GM19467 (cell line): Measurements from ENCODE around the gene FOXR1.
"Not testable (repeated sequence)": the region's sequence is repeated elsewhere in the genome, so short reads cannot be mapped to it uniquely, and the experiment has no call there.

Source experiments
- ATAC-seq: cut with Tn5 transposase; IDR thresholded peaks from one replicate; pipeline ENCODE4 v1.9.1; 2021; ENCODE audit warnings: mild to moderate bottlenecking, moderate library complexity; ENCODE audit not compliant: unreplicated experiment

The FOXR1 gene

GRCh38 chr11:118996926-118997626 is 25.5 kb downstream of the FOXR1 start:
- peak; percentile 11 for ATAC-seq

- peak; percentile 86 for ATAC-seq
These were observed 26.2 kb downstream of the FOXR1 start, which contains the start of gene CENATAC for GRCh38 chr11:118997627-118998387. Gene CENATAC (plus strand): TSS chr11:118998138. CDS start chr11:118998198, 60 bp downstream.

- ATAC-seq = no peak
These were observed 26.8 kb downstream of the FOXR1 start for GRCh38 chr11:118998388-118998717.

DNA sequence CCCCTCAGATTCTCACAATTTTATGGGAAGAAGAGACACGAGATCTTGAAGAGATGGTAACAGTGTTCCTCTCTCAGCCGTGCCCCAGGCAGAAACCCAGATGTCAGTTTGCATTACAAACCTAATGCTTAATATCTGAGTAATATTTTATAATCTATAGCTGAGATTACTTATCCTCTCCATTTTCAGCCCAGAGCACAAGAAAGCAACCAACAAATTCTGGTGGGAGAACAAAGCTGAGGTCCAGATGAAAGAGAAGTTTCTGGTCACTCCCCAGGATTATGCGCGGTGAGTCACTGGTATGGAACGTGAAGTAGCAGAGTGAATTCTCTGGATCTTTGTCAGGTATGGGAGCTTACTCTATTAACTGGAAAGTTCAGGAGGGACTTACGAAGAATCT is 27.3 kb downstream of the FOXR1 start:
- ATAC-seq = no peak

DNA sequence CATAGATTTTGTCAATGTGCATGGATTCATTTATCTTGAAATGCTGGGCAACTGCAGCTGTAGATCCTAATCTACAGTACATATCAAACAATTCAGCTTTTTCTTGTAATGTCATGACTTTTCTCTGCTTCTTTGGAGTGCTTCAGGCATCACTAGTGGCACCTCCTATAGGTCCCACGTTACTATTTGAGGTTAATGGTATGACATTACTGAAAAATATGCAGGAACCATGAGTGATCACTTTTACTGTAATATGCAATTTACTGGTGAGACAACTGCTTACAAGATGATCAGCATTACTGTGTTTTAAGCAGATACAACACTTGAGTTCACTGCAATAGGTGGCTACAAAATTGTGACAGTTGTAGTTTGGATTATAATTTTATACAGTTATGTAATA is 29.3 kb downstream of the FOXR1 start:
- no peak for ATAC-seq

GRCh38 chr11:119006656-119007055 is 35.1 kb downstream of the FOXR1 start:
- no peak for ATAC-seq

GRCh38 chr11:119011476-119012053 is 40.0 kb downstream of the FOXR1 start:
- ATAC-seq = no peak

DNA sequence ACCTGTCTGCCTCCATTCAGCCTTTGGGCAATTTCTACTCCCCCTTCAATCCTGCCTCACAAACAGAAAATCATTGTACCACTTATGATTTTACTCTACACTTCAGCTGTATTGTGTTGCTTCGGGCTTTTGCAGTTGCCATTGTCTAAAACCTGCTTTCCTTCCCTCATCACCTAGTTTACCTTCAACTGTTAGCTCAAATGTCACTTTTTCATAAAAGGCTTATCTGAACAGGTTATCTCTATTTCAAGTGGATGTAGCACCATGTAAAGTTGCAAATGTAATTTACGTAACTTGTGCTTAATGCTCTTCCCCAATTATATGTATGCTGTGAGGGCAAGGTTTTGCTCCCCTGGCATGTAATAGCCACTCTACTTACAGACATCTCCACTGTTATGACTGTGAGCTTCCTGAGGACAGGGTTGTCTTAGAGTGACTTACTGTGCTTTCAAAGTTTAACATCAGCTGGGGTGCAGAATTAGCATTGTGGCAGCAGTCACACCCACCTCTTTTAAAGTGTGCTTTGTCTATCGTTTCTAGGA is 41.1 kb downstream of the FOXR1 start:
- ATAC-seq = no peak

DNA sequence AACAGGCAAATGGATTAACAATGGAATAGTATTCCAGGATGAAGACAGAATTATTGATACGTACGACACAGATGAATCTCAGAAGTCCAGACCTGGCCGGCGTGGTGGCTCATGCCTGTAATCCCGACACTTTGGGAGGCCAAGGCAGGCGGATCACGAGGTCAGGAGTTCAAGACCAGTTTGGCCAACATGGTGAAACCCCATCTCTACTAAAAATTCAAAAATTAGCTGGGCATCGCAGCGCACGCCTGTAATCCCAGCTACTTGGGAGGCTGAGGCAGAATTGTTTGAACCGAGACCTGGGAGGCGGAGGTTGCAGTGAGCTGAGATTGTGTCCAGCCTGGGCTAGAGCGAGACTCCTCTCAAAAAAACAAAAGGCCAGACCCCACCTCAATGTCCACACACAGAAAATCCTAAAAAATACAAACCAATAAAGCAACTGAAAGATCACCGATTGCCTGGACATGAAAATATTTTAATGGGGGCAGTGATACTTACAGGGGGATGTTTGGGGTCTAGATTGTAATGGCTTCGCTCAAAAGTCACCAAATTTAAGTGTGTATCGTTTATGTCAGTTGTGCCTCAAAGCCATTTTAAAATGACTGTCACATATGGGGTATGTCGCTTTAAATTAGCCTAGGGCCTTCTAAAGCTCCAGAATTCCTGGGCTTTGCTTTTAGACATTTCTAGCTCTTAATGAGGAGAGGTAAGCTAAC is 42.8 kb downstream of the FOXR1 start:
- no peak for ATAC-seq

GRCh38 chr11:119015054-119015611 is 43.6 kb downstream of the FOXR1 start:
- ATAC-seq = no peak

DNA sequence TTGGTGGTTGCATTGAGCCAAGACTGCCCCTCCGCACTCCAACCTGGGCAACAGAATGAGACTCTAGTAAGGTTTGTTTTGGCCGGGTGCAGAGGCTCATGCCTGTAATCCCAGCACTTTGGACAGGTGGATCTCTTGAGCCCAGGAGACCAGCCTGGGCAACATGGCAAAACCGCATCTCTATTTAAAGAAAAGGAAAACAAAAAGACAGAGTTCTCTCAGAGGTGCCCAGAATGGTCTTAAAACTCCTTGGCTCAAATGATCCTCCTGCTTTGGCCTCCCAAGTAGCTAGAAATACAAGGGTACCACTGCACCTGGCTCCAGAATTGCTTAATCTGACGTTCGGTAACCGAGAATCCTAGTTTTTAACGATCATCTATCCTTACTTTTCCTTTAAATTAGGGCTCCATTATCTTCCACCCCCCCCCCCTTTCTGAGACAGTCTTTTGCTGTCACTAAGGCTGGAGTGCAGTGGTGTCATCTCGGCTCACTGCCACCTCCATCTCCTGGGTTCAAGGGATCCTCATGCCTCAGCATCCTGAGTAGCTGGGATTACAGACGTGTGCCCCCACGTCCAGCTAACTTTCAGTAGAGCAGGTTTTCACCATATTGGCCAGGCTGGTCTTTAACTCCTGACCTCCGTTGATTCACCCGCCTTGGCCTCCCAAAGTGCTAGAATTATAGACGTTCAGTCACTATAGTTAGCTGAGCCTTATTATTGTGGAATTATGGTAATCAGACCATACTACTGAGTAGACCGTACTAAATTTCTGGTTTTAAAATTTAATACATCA is 44.9 kb downstream of the FOXR1 start:
- no peak for ATAC-seq

DNA sequence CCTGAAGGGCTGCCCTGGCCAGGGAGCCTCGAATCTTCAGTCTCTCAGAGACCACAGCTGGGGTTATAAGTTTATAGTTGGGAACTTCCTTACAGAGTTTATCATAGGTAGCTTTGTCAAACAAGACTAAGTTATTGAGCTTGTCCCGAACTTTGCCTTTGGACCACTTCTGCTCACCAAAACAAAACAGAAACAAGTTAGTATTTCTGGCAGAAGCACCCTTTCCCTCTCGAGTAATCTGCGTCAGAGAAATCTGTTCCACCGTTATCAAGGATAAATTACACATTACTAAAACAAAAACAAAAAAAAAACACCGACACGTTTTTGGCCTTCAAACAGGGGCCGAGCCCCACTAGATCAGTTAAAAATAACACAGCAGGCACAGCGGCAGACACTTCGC is 45.8 kb downstream of the FOXR1 start:
- ATAC-seq = not testable (repeated sequence)

DNA sequence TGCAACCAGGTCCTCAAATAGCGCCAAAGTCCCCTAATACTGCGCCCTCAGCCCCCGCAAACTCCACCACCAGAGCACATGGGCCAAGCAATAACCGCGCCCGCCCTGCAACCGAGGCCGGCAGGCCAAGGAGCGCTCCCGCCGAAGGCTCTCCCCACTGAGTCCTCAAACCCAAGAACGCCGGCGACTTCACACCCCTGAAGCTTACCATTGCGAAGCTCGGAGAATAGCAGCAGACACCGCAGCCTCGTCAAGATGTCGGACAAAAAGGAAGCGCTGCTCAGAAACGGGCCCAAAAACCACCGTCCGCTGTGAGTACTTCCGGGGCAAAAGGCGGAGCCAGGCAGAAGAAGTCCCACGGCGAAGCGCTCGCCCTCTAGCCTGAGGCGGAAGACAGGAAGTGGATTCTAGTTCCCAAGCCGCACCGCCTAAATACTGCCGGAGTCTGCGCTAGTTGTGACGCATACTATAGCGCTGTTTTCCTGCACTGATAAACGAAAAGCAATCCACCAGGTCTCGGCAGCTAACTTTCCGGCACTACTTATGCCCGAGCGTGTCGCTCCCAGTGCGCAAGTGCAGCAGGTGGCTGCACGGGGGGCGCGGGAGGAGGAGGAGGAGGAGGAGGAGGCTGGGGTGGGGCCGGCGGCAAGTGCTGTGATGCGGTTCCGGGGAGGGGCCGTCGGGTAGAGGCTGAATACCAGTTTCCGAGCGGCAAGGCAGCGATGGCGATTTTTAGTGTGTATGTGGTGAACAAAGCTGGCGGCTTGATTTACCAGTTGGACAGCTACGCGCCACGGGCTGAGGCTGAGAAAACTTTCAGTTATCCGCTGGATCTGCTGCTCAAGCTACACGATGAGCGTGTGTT is 46.7 kb downstream of the FOXR1 start, which contains the start of the genes RPS25 and TRAPPC4:
Gene RPS25 (minus strand): TSS at position 270 of the 865 bp plus-strand sequence. CDS start 59 bp downstream, at position 211.
Gene TRAPPC4 (plus strand): TSS at position 693 of the 865 bp plus-strand sequence. CDS start 30 bp downstream, at position 723.
- ATAC-seq = peak; percentile 79

DNA sequence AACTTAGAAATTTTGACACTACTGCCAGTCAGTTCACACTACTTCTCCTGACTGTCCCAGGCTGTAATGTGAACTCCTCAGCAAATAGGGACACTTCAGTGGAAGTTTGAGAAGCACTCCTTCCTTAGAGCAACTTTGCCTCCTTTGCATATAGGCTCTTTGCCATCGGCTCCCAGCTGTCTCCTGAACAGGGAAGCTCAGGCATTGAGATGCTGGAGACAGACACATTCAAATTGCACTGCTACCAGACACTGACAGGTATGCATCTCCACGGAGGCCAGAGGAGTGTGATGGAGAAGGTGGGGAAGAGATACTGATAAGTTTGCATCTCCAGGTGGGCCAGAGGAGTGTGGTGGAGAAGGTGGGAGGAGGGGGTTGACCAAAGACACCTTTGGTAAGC is 48.4 kb downstream of the FOXR1 start:
- ATAC-seq = no peak

DNA sequence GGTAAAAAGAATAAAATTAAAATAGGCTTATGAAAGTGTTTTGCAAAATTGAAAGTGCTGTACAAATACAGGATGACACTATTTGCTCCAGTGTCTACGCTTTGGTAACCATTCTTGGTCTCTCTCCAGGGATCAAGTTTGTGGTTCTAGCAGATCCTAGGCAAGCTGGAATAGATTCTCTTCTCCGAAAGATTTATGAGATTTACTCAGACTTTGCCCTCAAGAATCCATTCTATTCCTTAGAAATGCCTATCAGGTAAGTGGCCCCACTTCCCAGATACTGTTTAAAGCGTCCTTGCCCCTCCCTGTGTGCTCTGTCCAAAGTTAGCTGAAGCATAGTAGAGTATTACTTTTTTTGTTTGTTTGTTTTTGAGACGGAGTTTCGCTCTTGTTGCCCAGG is 50.1 kb downstream of the FOXR1 start:
- ATAC-seq = no peak

DNA sequence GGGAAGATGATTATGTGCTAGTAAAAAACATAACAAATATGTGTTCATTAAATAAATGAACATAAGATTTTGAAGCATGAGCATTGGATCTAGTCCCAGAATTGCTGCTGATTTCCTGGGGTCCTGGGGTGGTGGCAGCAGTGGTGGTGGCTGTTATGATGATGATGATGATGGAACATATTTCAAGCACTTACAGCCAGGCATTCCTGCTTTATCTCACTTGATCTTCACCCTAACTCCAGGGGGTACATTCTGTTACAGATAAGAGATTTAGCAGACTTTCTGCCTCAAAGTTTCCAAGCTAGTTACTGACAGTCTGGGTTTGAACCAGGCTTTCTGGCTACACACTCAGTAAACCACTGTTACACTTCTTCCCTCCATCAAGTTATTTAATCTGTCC is 52.2 kb downstream of the FOXR1 start:
- no peak for ATAC-seq

DNA sequence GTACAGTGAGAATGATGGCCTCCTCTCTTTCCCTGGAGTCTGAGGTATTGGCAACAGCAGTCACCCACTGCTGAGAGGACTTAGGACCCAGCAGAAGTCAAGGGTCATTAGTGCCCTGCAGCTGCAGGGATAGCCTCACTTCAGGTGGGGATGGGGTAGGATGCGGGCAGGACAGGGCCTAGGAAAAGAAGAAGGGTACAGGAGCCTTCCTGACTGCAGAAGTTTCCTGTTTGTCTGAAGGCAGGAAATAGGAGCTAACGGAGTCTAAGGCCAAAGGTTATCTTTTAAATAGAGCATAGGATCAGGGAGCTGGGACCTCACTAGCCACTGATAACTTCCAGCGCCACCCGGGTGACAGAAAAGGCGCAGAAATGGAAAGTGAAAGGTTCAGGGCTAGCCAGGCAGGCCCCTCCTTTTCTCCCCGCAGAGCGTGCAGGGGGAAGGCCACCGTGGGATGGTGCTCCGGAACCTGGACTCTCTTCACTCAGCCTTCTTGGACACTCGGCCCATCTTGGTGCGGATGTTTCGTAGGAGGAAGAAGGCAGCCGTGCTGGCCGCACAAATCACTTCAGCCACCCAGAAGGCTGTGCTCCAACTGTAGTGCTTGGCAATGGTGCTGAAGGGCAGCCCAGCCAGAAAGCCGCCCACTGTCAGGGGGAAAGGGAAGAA is 53.0 kb downstream of the FOXR1 start:
- ATAC-seq = no peak

DNA sequence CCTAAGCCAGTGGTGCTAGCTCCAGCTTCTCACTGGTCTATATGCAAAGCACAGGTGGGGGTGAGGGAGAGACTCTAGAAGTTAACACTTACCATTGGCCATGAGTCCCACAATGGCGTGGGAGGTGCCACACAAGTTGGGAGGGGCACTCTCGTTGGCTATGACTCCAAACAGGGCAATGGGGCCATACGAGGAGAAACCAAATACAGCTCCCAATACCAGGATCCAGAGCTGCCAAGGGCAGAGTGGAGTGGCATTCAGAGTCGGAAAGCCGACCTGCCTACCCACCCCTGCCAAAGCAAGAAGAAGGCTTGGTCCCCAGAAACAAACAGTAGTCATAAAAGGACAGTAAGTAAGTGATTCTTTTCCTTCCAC is 53.5 kb downstream of the FOXR1 start:
- ATAC-seq = no peak
